ENCODE measurements around the gene CROCC2. TPM values are rescaled to one million over a fixed set of nuclear protein-coding genes. Genes with fewer than 3 reads are reported as not detected.

The CROCC2 gene
- total and polyA plus RNA-seq, 2 of the 13 experiments (the other 11 are each of a cell fraction or from before 2014, with no cell fraction given): not detected

DNA sequence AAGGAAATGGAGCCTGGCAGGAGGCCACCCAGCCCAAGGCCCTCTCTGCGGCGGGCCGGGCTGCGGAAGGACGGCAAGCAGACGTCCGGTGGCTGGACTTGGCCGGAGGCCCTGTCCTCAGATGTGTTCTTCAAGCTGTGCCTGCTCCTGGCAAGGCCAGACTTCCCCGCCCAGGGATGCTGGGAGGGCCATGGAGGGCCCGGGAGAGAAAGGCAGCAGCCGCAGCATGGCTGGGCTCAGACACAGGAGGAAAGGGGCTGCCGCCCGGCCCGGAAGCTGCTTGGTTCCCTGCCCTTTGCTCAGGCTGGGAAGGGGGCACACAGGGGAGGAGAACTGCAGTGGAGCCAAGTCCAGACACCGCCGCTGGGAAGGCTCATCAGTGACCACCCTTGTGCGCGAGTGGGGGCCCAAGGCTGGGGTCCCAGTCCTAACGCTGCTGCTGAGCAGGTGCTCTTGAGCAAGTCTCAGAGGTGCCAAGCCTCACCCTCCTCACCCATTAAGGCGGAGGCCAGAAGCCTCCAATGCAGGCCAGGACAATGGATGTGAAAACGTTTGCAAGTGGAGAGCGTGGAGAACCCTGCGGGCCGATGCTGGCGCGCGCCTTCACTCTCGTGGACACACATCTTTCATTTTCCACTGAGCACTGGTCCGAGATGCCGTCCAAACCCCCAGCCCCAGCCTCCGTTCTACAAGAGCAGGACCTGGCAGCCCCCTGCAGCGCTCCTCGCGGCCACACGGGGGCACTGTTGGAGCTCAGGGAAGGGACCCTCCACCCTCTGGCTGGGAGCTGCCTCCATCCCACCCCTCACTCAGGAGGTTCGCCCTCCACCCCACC lies 7.9 kb downstream of the CROCC2 start (continued):
- TF ChIP-seq, protein P1, sequence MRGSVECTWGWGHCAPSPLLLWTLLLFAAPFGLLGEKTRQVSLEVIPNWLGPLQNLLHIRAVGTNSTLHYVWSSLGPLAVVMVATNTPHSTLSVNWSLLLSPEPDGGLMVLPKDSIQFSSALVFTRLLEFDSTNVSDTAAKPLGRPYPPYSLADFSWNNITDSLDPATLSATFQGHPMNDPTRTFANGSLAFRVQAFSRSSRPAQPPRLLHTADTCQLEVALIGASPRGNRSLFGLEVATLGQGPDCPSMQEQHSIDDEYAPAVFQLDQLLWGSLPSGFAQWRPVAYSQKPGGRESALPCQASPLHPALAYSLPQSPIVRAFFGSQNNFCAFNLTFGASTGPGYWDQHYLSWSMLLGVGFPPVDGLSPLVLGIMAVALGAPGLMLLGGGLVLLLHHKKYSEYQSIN (CRISPR knock-in tag; IDR thresholded peaks at IDR 0.05; ENCODE audit: borderline replicate concordance): no peak
- TF ChIP-seq ZNF883 (CRISPR knock-in tag; IDR thresholded peaks at IDR 0.05; ENCODE audit: not compliant biosample characterization) (no peak), JUN (CRISPR knock-in tag; IDR thresholded peaks at IDR 0.05) (no peak), ZNF282 (IDR thresholded peaks at IDR 0.05; ENCODE audit: partially characterized antibody) (no peak), TBL1XR1 (IDR thresholded peaks at IDR 0.05; ENCODE audit: borderline replicate concordance, low read length, partially characterized antibody) (no peak), XRCC5 (optimal IDR thresholded peaks at IDR 0.05; ENCODE audit: low read length) (peak; percentile 22), ZNF766 (CRISPR knock-in tag; IDR thresholded peaks at IDR 0.05; ENCODE audit: borderline replicate concordance) (no peak), ZNF589 (CRISPR knock-in tag; conservative IDR thresholded peaks at IDR 0.05) (no peak), HNRNPH1 (optimal IDR thresholded peaks at IDR 0.05; ENCODE audit: low read depth, low read length) (no peak), KDM3A (CRISPR knock-in tag; IDR thresholded peaks at IDR 0.05; ENCODE audit: low read depth) (no peak; the same call in 1 of the 2 replicates), CCDC6 (CRISPR knock-in tag; IDR thresholded peaks at IDR 0.05) (0 out of 2 replicates have a peak, but pooled peaks have one; percentile 29), PBX2 (CRISPR knock-in tag; IDR thresholded peaks at IDR 0.05) (no peak), NR3C1 (CRISPR knock-in tag; IDR thresholded peaks at IDR 0.05) (no peak), ZNF556 (CRISPR knock-in tag; IDR thresholded peaks at IDR 0.05; ENCODE audit: borderline replicate concordance) (0 out of 2 replicates have a peak, but pooled peaks have one; percentile 7), TEAD2 (CRISPR knock-in tag; IDR thresholded peaks at IDR 0.05) (no peak), SRSF1 (optimal IDR thresholded peaks at IDR 0.05; ENCODE audit: low read depth, low read length) (no peak), ZFY (CRISPR knock-in tag; IDR thresholded peaks at IDR 0.05) (peak; percentile 52; the same call in 1 of the 2 replicates), ZNF772 (CRISPR knock-in tag; IDR thresholded peaks at IDR 0.05) (0 out of 2 replicates have a peak, but pooled peaks have one; percentile 52), NFE2L1 (CRISPR knock-in tag; IDR thresholded peaks at IDR 0.05; ENCODE audit: borderline replicate concordance) (no peak), SETDB1 (CRISPR knock-in tag; IDR thresholded peaks at IDR 0.05; ENCODE audit: borderline replicate concordance) (no peak), CBX1 (IDR thresholded peaks at IDR 0.05; ENCODE audit: low read depth) (no peak)
- TF ChIP-seq, protein P2, sequence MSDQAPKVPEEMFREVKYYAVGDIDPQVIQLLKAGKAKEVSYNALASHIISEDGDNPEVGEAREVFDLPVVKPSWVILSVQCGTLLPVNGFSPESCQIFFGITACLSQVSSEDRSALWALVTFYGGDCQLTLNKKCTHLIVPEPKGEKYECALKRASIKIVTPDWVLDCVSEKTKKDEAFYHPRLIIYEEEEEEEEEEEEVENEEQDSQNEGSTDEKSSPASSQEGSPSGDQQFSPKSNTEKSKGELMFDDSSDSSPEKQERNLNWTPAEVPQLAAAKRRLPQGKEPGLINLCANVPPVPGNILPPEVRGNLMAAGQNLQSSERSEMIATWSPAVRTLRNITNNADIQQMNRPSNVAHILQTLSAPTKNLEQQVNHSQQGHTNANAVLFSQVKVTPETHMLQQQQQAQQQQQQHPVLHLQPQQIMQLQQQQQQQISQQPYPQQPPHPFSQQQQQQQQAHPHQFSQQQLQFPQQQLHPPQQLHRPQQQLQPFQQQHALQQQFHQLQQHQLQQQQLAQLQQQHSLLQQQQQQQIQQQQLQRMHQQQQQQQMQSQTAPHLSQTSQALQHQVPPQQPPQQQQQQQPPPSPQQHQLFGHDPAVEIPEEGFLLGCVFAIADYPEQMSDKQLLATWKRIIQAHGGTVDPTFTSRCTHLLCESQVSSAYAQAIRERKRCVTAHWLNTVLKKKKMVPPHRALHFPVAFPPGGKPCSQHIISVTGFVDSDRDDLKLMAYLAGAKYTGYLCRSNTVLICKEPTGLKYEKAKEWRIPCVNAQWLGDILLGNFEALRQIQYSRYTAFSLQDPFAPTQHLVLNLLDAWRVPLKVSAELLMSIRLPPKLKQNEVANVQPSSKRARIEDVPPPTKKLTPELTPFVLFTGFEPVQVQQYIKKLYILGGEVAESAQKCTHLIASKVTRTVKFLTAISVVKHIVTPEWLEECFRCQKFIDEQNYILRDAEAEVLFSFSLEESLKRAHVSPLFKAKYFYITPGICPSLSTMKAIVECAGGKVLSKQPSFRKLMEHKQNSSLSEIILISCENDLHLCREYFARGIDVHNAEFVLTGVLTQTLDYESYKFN (CRISPR knock-in tag; conservative IDR thresholded peaks at IDR 0.05): peak; percentile 21; the same call in 1 of the 2 replicates
- TF ChIP-seq, protein P3, sequence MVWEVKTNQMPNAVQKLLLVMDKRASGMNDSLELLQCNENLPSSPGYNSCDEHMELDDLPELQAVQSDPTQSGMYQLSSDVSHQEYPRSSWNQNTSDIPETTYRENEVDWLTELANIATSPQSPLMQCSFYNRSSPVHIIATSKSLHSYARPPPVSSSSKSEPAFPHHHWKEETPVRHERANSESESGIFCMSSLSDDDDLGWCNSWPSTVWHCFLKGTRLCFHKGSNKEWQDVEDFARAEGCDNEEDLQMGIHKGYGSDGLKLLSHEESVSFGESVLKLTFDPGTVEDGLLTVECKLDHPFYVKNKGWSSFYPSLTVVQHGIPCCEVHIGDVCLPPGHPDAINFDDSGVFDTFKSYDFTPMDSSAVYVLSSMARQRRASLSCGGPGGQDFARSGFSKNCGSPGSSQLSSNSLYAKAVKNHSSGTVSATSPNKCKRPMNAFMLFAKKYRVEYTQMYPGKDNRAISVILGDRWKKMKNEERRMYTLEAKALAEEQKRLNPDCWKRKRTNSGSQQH (CRISPR knock-in tag; IDR thresholded peaks at IDR 0.05; ENCODE audit: low read depth): no peak

All from HepG2 (cell line).